ENCODE data around the gene NLRP12.

The NLRP12 gene

DNA sequence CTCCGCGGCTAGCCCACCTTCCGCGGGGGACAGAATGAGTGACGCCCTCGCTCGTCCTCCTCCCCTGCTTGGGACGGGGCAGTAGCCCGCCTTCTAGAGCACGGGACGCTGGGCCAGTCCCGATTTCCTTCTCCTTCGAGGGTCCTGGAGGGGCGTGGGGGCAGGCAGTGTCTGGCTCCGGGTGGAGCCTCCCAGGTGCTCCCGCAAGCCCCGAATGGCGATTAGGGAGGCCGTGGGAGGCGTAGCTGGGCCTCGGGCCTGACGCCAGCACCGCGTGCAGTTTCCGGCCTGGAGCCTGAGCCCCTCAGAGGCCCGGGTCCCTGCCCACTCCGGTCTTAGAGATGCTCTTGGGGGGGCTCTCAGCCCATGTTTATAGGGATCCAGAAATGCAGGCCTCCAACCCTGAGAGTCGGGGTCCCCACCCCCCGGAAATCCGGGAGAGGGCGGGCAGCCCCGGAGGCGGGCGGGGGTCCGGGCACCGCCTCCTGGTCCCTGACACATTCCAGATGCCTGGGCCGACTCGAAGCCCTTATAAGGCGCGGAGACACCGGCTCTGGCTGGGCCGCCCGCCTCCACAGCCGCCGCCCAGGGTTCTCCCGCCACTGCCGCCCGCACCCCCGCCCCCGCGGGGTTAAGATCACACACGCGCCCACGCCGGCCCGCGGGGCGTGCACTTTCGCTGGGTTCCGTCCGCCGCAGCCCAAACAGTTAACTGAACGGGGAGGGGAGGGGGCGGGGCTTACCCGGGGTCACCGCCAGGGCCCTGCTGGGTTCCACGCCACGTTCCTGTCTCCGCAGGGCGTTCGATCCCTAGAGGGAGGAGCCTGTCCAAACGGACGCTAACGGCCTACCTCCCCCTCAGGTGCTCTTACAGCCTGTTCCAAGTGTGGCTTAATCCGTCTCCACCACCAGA lies 45.0 kb upstream of the NLRP12 start:
- ChIA-PET POLR2A (interaction anchor here (2.1 to 2.6 kb wide), 2 partner anchors 7 to 20 kb away, joined by 8 to 16 read pairs; no protein-coding TSS in a partner anchor), CTCF (interaction anchor here (0.9 to 2.1 kb wide), 2 partner anchors 10 to 155 kb away, joined by 3 to 6 read pairs; no protein-coding TSS in a partner anchor)
- TF ChIP-seq, protein P1, sequence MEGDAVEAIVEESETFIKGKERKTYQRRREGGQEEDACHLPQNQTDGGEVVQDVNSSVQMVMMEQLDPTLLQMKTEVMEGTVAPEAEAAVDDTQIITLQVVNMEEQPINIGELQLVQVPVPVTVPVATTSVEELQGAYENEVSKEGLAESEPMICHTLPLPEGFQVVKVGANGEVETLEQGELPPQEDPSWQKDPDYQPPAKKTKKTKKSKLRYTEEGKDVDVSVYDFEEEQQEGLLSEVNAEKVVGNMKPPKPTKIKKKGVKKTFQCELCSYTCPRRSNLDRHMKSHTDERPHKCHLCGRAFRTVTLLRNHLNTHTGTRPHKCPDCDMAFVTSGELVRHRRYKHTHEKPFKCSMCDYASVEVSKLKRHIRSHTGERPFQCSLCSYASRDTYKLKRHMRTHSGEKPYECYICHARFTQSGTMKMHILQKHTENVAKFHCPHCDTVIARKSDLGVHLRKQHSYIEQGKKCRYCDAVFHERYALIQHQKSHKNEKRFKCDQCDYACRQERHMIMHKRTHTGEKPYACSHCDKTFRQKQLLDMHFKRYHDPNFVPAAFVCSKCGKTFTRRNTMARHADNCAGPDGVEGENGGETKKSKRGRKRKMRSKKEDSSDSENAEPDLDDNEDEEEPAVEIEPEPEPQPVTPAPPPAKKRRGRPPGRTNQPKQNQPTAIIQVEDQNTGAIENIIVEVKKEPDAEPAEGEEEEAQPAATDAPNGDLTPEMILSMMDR (IDR thresholded peaks at IDR 0.05; ENCODE audit: insufficient read depth, low read length, missing control alignments) = no peak
- DNase-seq (ENCODE audit: low read depth, low spot score) = peak; percentile 44
- H3K4me3 ChIP-seq (ENCODE audit: low read depth, low read length) = peak overlapping the region; percentile 99

DNA sequence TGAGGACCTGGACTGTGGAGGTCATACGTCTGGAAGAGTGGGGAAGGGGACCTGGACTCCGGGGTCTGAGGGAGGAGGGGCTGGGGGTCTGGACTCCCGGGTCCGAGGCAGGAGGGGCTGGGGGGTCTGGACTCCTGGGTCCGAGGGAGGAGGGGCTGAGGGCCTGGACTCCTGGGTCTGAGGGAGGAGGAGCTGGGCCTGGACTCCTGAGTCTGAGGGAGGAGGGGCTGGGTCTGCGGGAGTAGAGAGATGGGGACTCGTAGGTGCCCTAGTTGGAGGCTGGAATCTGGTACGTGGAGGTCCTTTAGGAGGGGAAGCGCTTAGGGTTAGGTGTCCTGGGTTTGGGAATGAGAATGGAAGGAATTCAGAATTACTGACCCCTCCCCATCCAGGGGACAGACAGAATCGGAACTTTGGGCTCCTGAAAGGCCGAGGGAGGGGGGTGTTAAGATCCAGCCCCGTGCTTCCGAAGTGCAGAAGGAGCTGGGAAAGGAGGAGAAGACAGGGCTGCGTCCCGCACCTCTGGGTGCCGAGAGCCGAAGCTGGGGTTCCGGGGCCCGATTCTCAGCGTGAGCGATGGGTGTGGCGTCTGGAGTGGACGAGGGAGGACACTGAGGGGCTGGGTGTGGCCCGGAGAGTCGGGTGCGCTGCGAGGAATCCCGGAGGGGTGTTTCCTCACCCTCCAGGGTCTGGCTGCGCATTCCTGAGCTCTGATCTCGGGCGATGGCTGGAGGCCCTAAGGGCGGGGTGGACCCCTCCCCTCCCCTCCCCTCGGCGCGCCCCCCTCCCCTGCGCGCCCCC lies 44.2 kb upstream of the NLRP12 start:
- TF ChIP-seq, protein P1 (IDR thresholded peaks at IDR 0.05; ENCODE audit: insufficient read depth, low read length, missing control alignments) = no peak
- POLR2A ChIA-PET = interaction anchor here (0.7 to 2.6 kb wide), 7 partner anchors 8 to 269 kb away, joined by 3 to 16 read pairs (median 5); partner anchors contain the start of gene CNOT3
- H3K4me3 ChIP-seq (ENCODE audit: low read depth, low read length) = peak overlapping the region; percentile 99
- CTCF ChIA-PET = interaction anchor here (0.9 to 2.1 kb wide), 3 partner anchors 9 to 155 kb away, joined by 3 to 6 read pairs (median 3); no protein-coding TSS in a partner anchor
- no peak for DNase-seq (ENCODE audit: low read depth, low spot score)

DNA sequence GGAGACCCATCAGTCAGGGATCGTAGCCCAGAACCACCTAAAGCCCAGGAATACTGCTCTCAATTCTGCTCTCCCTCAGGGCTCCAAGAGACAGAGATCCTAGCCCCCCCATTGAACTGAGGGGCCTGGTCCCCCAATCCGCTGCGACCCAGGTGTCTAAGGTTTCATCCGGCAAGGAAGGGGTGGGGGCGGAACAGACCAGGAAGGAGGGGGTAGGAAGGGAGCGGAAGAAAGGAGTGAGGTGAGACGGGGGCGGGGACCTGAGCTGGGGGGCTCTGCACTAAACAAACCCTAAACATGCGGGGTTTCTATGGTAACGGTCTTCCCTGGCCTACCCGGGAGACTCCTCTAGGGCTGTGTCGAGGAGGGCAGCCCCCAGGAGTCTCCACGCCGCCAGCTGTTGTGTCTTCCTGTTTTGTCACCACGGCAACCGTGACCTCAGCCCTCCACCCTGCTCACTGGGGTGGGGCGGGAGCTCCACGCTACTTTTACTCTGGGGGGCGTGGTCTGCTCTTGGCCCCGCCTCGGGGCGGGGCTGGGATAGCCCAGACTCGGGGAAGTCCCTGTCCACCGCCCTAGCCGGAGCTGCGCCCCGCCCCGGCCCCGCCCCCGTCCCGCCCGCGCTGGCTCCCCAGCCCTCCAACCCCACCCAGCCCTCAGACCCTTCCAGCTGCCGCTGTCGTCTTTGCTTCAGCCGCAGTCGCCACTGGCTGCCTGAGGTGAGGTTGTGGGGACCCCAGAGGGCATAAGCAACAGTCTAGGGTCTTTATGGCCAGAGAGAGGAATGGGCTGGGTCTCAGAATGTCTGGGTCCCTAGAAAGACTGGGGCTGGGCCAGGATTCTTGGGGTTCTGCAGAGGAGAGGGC lies 43.3 kb upstream of the NLRP12 start, which contains the start of gene MYADM:
Gene MYADM, plus strand, starts transcription at position 659 of the 866 bp plus-strand sequence. CDS start 5,647 bp downstream, outside the sequence.
- H3K4me3 ChIP-seq (ENCODE audit: low read depth, low read length) = peak within 1 kb of the TSS; percentile 99
- CTCF ChIA-PET = interaction anchor here (1.0 to 2.1 kb wide), 5 partner anchors 14 to 167 kb away, joined by 3 to 6 read pairs (median 4); partner anchors contain the start of gene PRKCG
- DNase-seq (ENCODE audit: low read depth, low spot score) = peak; percentile 90
- POLR2A ChIA-PET = interaction anchor here (0.7 to 2.6 kb wide), 8 partner anchors 9 to 270 kb away, joined by 3 to 16 read pairs (median 4); partner anchors contain the start of gene CNOT3
- TF ChIP-seq, protein P1 (IDR thresholded peaks at IDR 0.05; ENCODE audit: insufficient read depth, low read length, missing control alignments) = no peak

DNA sequence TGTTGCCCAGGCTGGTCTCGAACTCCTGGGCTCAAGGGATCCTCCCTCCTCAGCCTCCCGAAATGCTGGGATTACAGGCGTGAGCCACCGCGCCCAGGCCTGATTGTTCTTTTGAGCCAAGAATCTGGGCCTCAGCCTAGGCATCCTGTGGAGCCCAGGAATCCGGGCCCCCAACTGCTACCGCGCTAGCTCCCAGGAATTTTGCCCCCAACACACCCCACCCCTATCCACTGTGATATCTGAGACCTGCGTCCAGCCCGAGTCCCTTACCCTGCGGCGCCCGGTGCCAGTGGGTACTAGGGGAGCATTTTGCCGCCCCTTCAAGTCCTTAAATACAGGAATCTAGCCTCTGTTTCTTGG lies 42.7 kb upstream of the NLRP12 start:
- H3K4me3 ChIP-seq (ENCODE audit: low read depth, low read length) = peak overlapping the region; percentile 59
- DNase-seq (ENCODE audit: low read depth, low spot score) = no peak
- POLR2A ChIA-PET = interaction anchor here (1.0 to 2.6 kb wide), 7 partner anchors 10 to 156 kb away, joined by 3 to 16 read pairs (median 4); no protein-coding TSS in a partner anchor
- TF ChIP-seq, protein P1 (IDR thresholded peaks at IDR 0.05; ENCODE audit: insufficient read depth, low read length, missing control alignments) = no peak
- CTCF ChIA-PET = interaction anchor here (1.2 to 2.1 kb wide), 4 partner anchors 15 to 168 kb away, joined by 3 to 6 read pairs (median 4); partner anchors contain the start of gene PRKCG
